Neural progenitor cell (in vitro differentiated cells): ENCODE results near the gene KIF12.

Experiments used
- EZH2 ChIP-seq: fragments of 200-600 bp; sonication (generic); IDR thresholded peaks from 2 replicates; pipeline ENCODE4 v1.6.1; 2017; ENCODE audit warnings: antibody characterized with exemption, mild to moderate bottlenecking, moderate library complexity
- TF ChIP-seq, protein P1 (sequence below): fragments of 200-600 bp; sonication (generic); IDR thresholded peaks from 2 replicates; pipeline ENCODE4 v1.5.1; 2017; ENCODE audit warnings: antibody characterized with exemption, mild to moderate bottlenecking

DNA sequence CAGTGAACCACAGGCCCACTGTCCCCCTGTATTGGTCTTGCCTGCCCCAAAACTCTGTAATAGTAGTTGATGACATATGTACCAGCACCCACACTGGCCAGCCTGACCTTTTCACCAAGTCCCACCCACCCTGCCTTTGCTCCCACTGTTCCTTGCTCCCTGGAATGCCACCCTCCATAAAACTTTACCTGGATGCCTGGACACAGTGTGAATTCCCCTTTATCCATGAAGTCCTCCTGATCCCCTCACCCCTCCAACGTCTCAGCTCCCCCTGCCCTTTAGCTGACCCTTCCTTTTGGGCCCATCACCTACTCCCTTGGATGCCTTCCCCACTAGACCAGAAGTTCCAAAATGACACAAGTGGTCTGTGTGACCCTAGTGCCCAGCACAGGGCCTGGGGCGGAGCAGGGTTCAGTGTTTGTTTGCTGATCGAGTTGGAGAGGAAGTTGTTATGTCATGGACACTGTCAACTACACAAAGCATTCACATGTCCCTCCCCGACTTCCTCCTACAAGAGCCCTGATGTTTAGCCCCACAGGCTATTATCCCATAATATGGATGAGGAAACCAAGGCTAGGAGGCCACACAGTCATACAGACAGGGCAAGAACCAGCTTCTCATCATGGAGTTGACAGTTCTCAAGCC is 37.1 kb downstream of the KIF12 start:
- no peak for TF ChIP-seq EZH2
- TF ChIP-seq, protein P1, sequence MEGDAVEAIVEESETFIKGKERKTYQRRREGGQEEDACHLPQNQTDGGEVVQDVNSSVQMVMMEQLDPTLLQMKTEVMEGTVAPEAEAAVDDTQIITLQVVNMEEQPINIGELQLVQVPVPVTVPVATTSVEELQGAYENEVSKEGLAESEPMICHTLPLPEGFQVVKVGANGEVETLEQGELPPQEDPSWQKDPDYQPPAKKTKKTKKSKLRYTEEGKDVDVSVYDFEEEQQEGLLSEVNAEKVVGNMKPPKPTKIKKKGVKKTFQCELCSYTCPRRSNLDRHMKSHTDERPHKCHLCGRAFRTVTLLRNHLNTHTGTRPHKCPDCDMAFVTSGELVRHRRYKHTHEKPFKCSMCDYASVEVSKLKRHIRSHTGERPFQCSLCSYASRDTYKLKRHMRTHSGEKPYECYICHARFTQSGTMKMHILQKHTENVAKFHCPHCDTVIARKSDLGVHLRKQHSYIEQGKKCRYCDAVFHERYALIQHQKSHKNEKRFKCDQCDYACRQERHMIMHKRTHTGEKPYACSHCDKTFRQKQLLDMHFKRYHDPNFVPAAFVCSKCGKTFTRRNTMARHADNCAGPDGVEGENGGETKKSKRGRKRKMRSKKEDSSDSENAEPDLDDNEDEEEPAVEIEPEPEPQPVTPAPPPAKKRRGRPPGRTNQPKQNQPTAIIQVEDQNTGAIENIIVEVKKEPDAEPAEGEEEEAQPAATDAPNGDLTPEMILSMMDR = no peak
